GM21723 (cell line): Measurements from ENCODE around the gene CLSTN2.

Experiments used
- ATAC-seq: cut with Tn5 transposase; IDR thresholded peaks from one replicate; pipeline ENCODE4 v1.9.1; 2021; ENCODE audit warnings: mild to moderate bottlenecking, moderate library complexity; ENCODE audit not compliant: unreplicated experiment

CLSTN2 gene

DNA sequence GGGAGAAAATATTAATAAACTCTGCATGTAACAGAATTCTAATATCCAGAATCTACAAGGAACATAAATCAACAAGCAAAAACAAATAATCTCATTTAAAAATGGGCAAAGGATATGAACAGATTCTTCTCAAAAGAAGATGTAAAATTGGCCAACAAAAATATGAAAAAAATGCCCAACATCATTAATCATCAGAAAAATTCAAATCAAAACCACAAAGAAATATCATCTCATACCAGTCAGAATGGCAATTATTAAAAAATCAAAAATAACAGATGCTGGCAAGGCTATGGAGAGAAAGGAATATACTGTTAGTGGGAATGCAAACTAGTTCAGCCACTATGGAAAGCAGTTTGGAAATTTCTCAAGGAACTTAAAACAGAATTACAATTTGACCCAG, 592.2 kb downstream of the CLSTN2 start:
- no peak for ATAC-seq

GRCh38 chr3:140529096-140529495, 594.1 kb downstream of the CLSTN2 start:
- ATAC-seq, result no peak

GRCh38 chr3:140529558-140529957, 594.6 kb downstream of the CLSTN2 start:
- no peak for ATAC-seq

- no peak for ATAC-seq
Observed at GRCh38 chr3:140530131-140530530, 595.1 kb downstream of the CLSTN2 start.

DNA sequence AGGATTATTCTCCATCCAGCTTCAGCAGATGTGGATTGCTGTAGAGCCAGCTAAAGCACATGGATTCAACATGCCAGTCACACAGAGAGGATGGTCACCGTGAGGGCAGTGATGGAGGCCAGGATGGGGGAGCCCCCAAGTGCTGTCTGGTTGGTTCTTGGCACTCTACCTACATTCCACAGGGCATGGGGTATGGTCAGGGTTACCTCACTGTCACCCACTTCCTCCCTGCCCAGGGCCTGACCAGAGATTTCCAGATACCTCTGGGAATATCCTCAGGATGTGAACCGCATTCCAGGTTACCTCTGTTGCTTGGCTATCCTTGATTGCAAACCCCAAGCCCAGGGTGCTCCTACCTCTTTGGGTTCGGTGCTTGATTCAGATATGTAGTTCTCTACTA, 595.6 kb downstream of the CLSTN2 start:
- no peak for ATAC-seq

GRCh38 chr3:140532793-140533330, 597.9 kb downstream of the CLSTN2 start:
- no peak for ATAC-seq

DNA sequence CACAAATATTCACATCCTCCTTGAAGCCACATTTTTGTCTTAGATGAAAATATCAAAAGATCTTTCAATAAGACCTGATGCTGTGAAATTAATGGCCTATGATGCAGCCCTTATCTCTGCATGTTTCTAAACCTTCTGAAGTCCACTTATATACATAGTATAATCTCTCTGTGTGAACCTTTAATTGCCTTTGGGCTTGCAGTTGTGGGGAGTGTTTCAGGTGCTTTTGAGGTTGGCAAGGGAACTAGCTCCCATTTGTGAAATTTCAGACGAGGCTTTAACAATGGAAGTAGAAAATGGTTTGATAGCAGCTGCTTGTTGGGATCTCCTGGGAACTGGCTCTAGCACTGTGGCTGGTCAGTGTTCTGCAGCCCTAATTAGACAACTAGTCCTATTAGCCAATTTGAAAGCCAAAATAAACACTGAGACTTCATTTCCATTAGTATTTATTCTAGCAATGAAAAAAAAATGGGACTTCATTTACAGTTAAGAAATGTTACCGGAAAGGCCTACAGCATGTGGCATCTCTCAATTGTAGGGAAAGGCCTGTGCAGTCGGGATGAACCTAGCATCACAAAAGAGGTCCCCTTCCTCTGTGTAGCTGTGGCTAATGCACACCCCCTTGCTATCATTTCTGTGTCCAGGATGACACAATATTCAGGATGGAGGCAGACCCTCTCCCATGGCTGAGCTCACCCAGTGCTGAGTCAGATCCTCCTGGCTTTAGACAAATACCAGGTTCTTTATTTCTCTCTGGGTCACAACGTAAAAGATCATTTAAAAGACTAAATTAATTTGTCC, 602.1 kb downstream of the CLSTN2 start:
- no peak for ATAC-seq

- no peak for ATAC-seq
Observed at GRCh38 chr3:140537727-140538082, 602.7 kb downstream of the CLSTN2 start.

- peak; percentile 69 for ATAC-seq
Observed at GRCh38 chr3:140540262-140540661, 605.3 kb downstream of the CLSTN2 start.

- no peak for ATAC-seq
Observed at GRCh38 chr3:140541975-140542653, 607.1 kb downstream of the CLSTN2 start.

DNA sequence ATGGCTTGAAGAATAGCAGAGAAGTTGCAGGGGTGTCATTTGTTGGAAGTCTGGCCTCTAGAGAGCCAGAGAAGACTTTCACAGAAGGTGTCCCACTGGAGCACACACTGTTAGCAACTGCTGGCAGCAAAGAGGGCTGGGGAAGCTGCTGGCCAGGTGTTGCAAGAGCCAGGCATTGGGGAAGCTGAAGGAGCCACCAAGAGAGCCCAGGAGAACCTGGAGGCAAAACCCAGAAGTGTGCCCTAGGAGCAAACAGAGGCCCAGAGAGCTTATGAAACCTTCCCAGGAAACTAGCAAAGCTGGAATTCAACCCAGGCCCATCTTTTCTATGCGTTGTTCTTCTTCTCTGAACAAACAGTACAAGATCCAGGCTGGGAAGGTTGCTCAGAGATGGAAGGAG, 610.2 kb downstream of the CLSTN2 start:
- no peak for ATAC-seq

GRCh38 chr3:140545756-140546155, 610.8 kb downstream of the CLSTN2 start:
- no peak for ATAC-seq

GRCh38 chr3:140546649-140547048, 611.7 kb downstream of the CLSTN2 start:
- no peak for ATAC-seq

DNA sequence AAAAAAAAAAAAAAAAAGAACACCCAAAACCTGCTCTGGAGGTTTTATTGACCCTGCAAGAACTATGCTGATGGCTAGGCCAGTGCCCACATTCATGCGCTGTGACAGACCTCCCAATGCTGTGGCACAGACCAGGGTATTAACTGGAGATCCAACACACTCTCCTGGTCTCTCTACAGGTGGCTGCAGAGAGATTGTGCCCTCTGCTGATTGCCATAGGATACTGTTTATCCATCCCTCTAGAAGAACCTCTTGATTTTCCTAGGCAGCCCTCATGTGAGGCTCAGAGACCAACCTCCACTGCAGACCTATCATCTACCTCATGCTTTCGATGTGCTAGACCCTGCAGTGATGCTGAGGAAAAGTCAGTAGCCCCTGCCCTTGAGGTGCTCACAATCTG, 617.4 kb downstream of the CLSTN2 start:
- ATAC-seq, result no peak

DNA sequence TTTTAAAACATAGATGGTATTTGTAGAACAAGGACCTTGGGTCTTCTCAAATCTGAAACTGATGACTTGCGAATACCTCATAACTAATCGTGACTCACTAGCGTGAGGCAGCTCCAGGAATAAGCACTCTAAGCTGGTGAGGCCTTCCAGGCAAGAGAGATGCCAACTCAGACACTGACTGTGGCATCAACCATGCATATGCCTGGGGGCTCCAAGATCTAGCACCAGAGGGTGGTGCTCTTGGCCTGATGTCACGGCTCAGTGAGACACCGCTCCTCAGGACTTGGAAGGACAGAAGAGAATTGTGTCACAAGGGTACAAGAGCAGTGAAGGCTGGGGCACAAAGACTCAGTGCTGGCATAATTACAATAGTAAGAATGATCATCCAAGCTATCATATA, 617.9 kb downstream of the CLSTN2 start:
- ATAC-seq, result no peak

DNA sequence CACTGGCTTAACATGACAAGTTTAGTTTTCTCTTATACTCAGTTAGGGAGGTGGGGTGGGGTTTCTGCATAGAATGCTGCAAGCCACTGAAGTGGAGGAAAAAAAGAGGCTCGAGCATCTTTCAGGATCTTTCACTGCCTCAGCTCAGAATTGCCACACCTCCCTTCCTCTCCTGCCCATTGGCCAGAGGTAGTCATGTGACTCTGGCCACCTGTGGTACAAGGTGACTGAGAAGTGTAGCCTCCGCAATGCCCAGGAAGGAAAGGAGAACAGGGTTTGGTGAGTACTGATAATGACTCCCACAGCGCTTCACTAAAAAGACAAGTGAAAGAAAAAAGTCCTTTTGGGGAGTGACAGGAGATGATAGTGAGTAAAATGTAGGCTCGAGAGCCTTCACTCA, 618.6 kb downstream of the CLSTN2 start:
- no peak for ATAC-seq

GRCh38 chr3:140555666-140556065, 620.7 kb downstream of the CLSTN2 start:
- no peak for ATAC-seq

DNA sequence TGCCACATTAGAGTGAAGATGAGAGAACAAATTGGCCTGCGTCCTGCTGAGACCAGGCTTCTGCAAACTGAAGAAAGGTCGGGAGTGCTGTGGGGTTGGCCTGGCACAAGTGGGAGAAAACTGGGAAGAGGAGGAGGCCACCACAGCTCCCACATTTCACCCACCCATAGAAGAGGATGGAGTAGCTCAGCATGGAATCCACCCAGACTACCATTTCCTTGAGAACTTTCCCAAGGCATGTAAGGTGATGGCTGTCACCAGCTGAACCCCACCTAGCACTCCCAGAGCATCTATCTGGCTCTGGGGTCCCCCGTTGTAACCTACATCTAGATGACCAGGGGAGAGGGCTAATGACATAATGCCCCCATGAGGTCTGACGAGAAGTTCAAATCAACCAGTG, 622.5 kb downstream of the CLSTN2 start:
- ATAC-seq, result no peak

GRCh38 chr3:140559546-140559945, 624.6 kb downstream of the CLSTN2 start:
- ATAC-seq, result no peak

GRCh38 chr3:140563206-140563760, 628.3 kb downstream of the CLSTN2 start:
- no peak for ATAC-seq

- no peak for ATAC-seq
Observed at GRCh38 chr3:140568131-140568530, 633.1 kb downstream of the CLSTN2 start.
